SK-MEL-5 (cell line): ENCODE data around the gene IL17C. TPM values are rescaled to one million over a fixed set of nuclear protein-coding genes. Genes with fewer than 3 reads are reported as not detected.

ENCODE experiments used
- DNase-seq: peaks from one replicate; pipeline ENCODE4 v3.0.0-alpha.2; 2016; ENCODE audit warnings: low read depth, low spot score
- in situ Hi-C: cut with HindIII; loops from 2 replicates; pipeline ENCODE4 v1.10.0; 2016; ENCODE audit warnings: low sequenced_read_pairs, high pct_unique_total_duplicates, low pct_unique_long_range_greater_than_20kb
- total RNA-seq: library from RNA; depleted of rRNA; stranded (reverse); fragments of >200 nt; shearing (Covaris generic); gene quantifications from 2 replicates; pipeline ENCODE4 v1.2.3, GENCODE V29; 2014

Gene IL17C
- total RNA-seq, 1 experiment from 2014 or later = not detected

GRCh38 chr16:88619859-88620815 is 18.2 kb upstream of the IL17C start:
- in situ Hi-C loops = no loop called here

GRCh38 chr16:88622125-88622524 is 16.2 kb upstream of the IL17C start:
- DNase-seq = no peak
- in situ Hi-C loops = no loop called here

More at GRCh38 chr16:88619859-88620815, 18.2 kb upstream of the IL17C start:
- DNase-seq = no peak

GRCh38 chr16:88622866-88623265 is 15.5 kb upstream of the IL17C start:
- no peak for DNase-seq
- in situ Hi-C loops = no loop called here

GRCh38 chr16:88623858-88624257 is 14.5 kb upstream of the IL17C start:
- DNase-seq = no peak
- in situ Hi-C loops = no loop called here

GRCh38 chr16:88624481-88624880 is 13.9 kb upstream of the IL17C start:
- DNase-seq = no peak
- in situ Hi-C loops = no loop called here

- in situ Hi-C loops = no loop called here
- DNase-seq = no peak
Measured at GRCh38 chr16:88624977-88625576, 13.3 kb upstream of the IL17C start.

- no peak for DNase-seq
- in situ Hi-C loops = no loop called here
Measured at GRCh38 chr16:88626646-88627045, 11.7 kb upstream of the IL17C start.

GRCh38 chr16:88627531-88628411 is 10.6 kb upstream of the IL17C start:
- no peak for DNase-seq
- in situ Hi-C loops = no loop called here

- DNase-seq = peak; percentile 51
- in situ Hi-C loops = no loop called here
Measured at GRCh38 chr16:88628512-88628974, 9.8 kb upstream of the IL17C start.

GRCh38 chr16:88629835-88630234 is 8.5 kb upstream of the IL17C start:
- in situ Hi-C loops = no loop called here
- no peak for DNase-seq

- in situ Hi-C loops = no loop called here
- no peak for DNase-seq
Measured at GRCh38 chr16:88630433-88630832, 7.9 kb upstream of the IL17C start.

- in situ Hi-C loops = no loop called here
Measured at GRCh38 chr16:88630941-88631340, 7.4 kb upstream of the IL17C start.

GRCh38 chr16:88631384-88631783 is 7.0 kb upstream of the IL17C start:
- in situ Hi-C loops = no loop called here
- DNase-seq = no peak

More at GRCh38 chr16:88630941-88631340, 7.4 kb upstream of the IL17C start:
- no peak for DNase-seq

- no peak for DNase-seq
- in situ Hi-C loops = no loop called here
Measured at GRCh38 chr16:88631920-88632586, 6.3 kb upstream of the IL17C start.

- in situ Hi-C loops = no loop called here
- DNase-seq = no peak
Measured at GRCh38 chr16:88632587-88632930, 5.8 kb upstream of the IL17C start.

- in situ Hi-C loops = no loop called here
- DNase-seq = peak; percentile 27
Measured at GRCh38 chr16:88633684-88634140, 4.7 kb upstream of the IL17C start.
